PC-3 (cell line): ENCODE data around the gene GKN1. TPM values are rescaled to one million over a fixed set of nuclear protein-coding genes. Genes with fewer than 3 reads are reported as not detected.
A peak's percentile ranks its signal among the peaks of the same experiment; 100 is the strongest.

ENCODE experiments used
- ATAC-seq: fragments of 200-7000 bp; cut with Tn5 transposase; 2 replicates; pipeline ENCODE4 v1.9.1; 2020; ENCODE audit warnings: mild to moderate bottlenecking, moderate library complexity
- BruUV-seq: library from RNA; stranded (reverse); fragments of 400-500 nt; replicated peaks from 2 replicates; lab custom pipeline; 2021; lab: Mats Ljungman, UMichigan
- CTCF ChIA-PET: fragments of 300-600 bp; sonication (Branson Sonifier 250); formaldehyde crosslinking; loops from one replicate; lab custom pipeline; 2022; ENCODE audit warnings: antibody characterized with exemption; lab: Charles Lee
- POLR2A ChIA-PET: fragments of 300-600 bp; sonication (Branson Sonifier 250); formaldehyde crosslinking; loops from one replicate; lab custom pipeline; 2022; ENCODE audit warnings: antibody characterized with exemption; ENCODE audit not compliant: unreplicated experiment; lab: Charles Lee
- DNase-seq: peaks from one replicate; pipeline ENCODE4 v3.0.0-alpha.2; 2015
- H2AFZ ChIP-seq: fragments of 300-600 bp; sonication (generic); 2 replicates; pipeline ENCODE4 v1.6.0; 2016; ENCODE audit warnings: antibody characterized with exemption, low read length
- H3F3A ChIP-seq: fragments of 300-600 bp; sonication (generic); one replicate; pipeline ENCODE4 v1.6.0; 2017; ENCODE audit warnings: antibody characterized with exemption, low read length, control low read depth, mild to moderate bottlenecking; ENCODE audit not compliant: unreplicated experiment
- H3K27ac ChIP-seq: fragments of 300-600 bp; sonication (generic); 2 replicates; pipeline ENCODE4 v1.5.1; 2016; ENCODE audit warnings: mild to moderate bottlenecking, low read length
- H3K27me3 ChIP-seq: fragments of 300-600 bp; sonication (generic); 2 replicates; pipeline ENCODE4 v1.6.1; 2016; ENCODE audit warnings: low read length, mixed read lengths
- H3K36me3 ChIP-seq: fragments of 300-600 bp; sonication (generic); 2 replicates; pipeline ENCODE4 v1.6.1; 2016; ENCODE audit warnings: low read depth, mixed run types, low read length, mixed read lengths
- H3K4me1 ChIP-seq: fragments of 300-600 bp; sonication (generic); 2 replicates; pipeline ENCODE4 v1.5.1; 2016; ENCODE audit warnings: low read length; ENCODE audit not compliant: insufficient read depth
- H3K4me2 ChIP-seq: fragments of 300-600 bp; sonication (generic); 2 replicates; pipeline ENCODE4 v1.6.0; 2016; ENCODE audit warnings: low read length
- H3K4me3 ChIP-seq: fragments of 300-600 bp; sonication (generic); 2 replicates; pipeline ENCODE4 v1.5.1; 2016; ENCODE audit warnings: mild to moderate bottlenecking, low read length, mixed read lengths
- H3K79me2 ChIP-seq: fragments of 300-600 bp; sonication (generic); 2 replicates; pipeline ENCODE4 v1.6.1; 2017; ENCODE audit warnings: low read length, mixed read lengths
- H3K9ac ChIP-seq: fragments of 300-600 bp; sonication (generic); 2 replicates; pipeline ENCODE4 v1.6.0; 2016; ENCODE audit warnings: mild to moderate bottlenecking, low read length
- H3K9me2 ChIP-seq: fragments of 300-600 bp; sonication (generic); replicated peaks from 2 replicates; pipeline ENCODE4 v1.6.1; 2016; ENCODE audit warnings: mixed run types, low read length, mixed read lengths
- H3K9me3 ChIP-seq: fragments of 300-600 bp; sonication (generic); 2 replicates; pipeline ENCODE4 v1.6.1; 2016; ENCODE audit warnings: low read length, mixed read lengths
- H4K20me1 ChIP-seq: fragments of 300-600 bp; sonication (generic); 2 replicates; pipeline ENCODE4 v1.6.1; 2016; ENCODE audit warnings: low read length, mixed read lengths
- EZH2 ChIP-seq: fragments of 300-600 bp; sonication (generic); IDR thresholded peaks from one replicate; pipeline ENCODE4 v1.6.1; 2017; ENCODE audit warnings: antibody characterized with exemption, mild to moderate bottlenecking, low read length; ENCODE audit not compliant: unreplicated experiment
- EZH2phosphoT487 ChIP-seq: fragments of 300-600 bp; sonication (generic); IDR thresholded peaks from 2 replicates; pipeline ENCODE4 v1.6.1; 2018; ENCODE audit warnings: mild to moderate bottlenecking, antibody characterized with exemption, low read length, borderline replicate concordance
- intact Hi-C: fragments of 100-400 bp; cut with micrococcal nuclease; formaldehyde crosslinking; loops from 2 replicates; pipeline ENCODE4 v1.9.0; 2023
- total RNA-seq: library from RNA; depleted of rRNA; stranded (reverse); fragments of >200 nt; gene quantifications from 2 replicates; pipeline ENCODE4 v1.2.3, GENCODE V29; 2014
- TF ChIP-seq, protein P1 (sequence below): fragments of 300-600 bp; sonication (generic); conservative IDR thresholded peaks from 2 replicates; pipeline ENCODE4 v1.5.1; 2017; ENCODE audit warnings: antibody characterized with exemption, low read depth, mild to moderate bottlenecking, low read length

Gene GKN1
- total RNA-seq, 1 experiment from 2014 or later = not detected

GRCh38 chr2:68994864-68995263, 20.4 kb downstream of the GKN1 start:
- no peak for TF ChIP-seq EZH2phosphoT487
- TF ChIP-seq, protein P1, sequence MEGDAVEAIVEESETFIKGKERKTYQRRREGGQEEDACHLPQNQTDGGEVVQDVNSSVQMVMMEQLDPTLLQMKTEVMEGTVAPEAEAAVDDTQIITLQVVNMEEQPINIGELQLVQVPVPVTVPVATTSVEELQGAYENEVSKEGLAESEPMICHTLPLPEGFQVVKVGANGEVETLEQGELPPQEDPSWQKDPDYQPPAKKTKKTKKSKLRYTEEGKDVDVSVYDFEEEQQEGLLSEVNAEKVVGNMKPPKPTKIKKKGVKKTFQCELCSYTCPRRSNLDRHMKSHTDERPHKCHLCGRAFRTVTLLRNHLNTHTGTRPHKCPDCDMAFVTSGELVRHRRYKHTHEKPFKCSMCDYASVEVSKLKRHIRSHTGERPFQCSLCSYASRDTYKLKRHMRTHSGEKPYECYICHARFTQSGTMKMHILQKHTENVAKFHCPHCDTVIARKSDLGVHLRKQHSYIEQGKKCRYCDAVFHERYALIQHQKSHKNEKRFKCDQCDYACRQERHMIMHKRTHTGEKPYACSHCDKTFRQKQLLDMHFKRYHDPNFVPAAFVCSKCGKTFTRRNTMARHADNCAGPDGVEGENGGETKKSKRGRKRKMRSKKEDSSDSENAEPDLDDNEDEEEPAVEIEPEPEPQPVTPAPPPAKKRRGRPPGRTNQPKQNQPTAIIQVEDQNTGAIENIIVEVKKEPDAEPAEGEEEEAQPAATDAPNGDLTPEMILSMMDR = no peak
- no peak for TF ChIP-seq EZH2
- Histone ChIP-seq H4K20me1 (no peaks in the 10 kb centered on the region), H3F3A (no peaks in the 10 kb centered on the region), H3K4me1 (peaks cover 26% of the 10 kb centered on the region; the same call in 1 of the 2 replicates), H3K36me3 (no peaks in the 10 kb centered on the region), H3K27me3 (no peaks in the 10 kb centered on the region), H3K27ac (no peak overlapping the region), H3K9me2 (no peaks in the 10 kb centered on the region), H2AFZ (no peak overlapping the region), H3K4me3 (no peak overlapping the region), H3K9me3 (no peaks in the 10 kb centered on the region), H3K4me2 (no peak overlapping the region; the same call in 1 of the 2 replicates), H3K79me2 (no peaks in the 10 kb centered on the region), H3K9ac (no peak overlapping the region)
- peak; percentile 92 for ATAC-seq
- no TSS peak for BruUV-seq
- ChIA-PET POLR2A (no interaction called here), CTCF (no interaction called here)
- intact Hi-C loops = no loop called here
- peak; percentile 91 for DNase-seq

- intact Hi-C loops = no loop called here
- H4K20me1 ChIP-seq = no peaks in the 10 kb centered on the region
- ChIA-PET POLR2A (no interaction called here), CTCF (no interaction called here)
- no peak overlapping the region for H3K9ac ChIP-seq
- ATAC-seq (no peak), DNase-seq (no peak)
- no peak overlapping the region for H3K4me3 ChIP-seq
- H3K27me3 ChIP-seq = no peaks in the 10 kb centered on the region
- no peaks in the 10 kb centered on the region for H3K36me3 ChIP-seq
- H3K27ac ChIP-seq = no peak overlapping the region
- no peaks in the 10 kb centered on the region for H3K9me2 ChIP-seq
- no peaks in the 10 kb centered on the region for H3F3A ChIP-seq
- H3K4me2 ChIP-seq = no peak overlapping the region
- TF ChIP-seq, protein P1 = no peak
- TF ChIP-seq EZH2phosphoT487 (no peak), EZH2 (no peak)
- H2AFZ ChIP-seq = no peak overlapping the region
- no TSS peak for BruUV-seq
- no peaks in the 10 kb centered on the region for H3K79me2 ChIP-seq
- H3K9me3 ChIP-seq = no peaks in the 10 kb centered on the region
- H3K4me1 ChIP-seq = peaks cover 26% of the 10 kb centered on the region; the same call in 1 of the 2 replicates
These were observed 21.5 kb downstream of the GKN1 start for GRCh38 chr2:68995916-68996315.

- H3K9me2 ChIP-seq = no peaks in the 10 kb centered on the region
- ChIA-PET POLR2A (no interaction called here), CTCF (no interaction called here)
- 0 out of 2 replicates have a peak, but pooled peaks cover 5% of the 10 kb centered on the region for H3K9me3 ChIP-seq
- intact Hi-C loops = no loop called here
- H3K27ac ChIP-seq = no peak overlapping the region
- no peaks in the 10 kb centered on the region for H3F3A ChIP-seq
- H3K36me3 ChIP-seq = no peaks in the 10 kb centered on the region
- no peak overlapping the region for H2AFZ ChIP-seq
- no peaks in the 10 kb centered on the region for H4K20me1 ChIP-seq
- DNase-seq (no peak), ATAC-seq (no peak)
- no TSS peak for BruUV-seq
- H3K4me1 ChIP-seq = peaks cover 26% of the 10 kb centered on the region; the same call in 1 of the 2 replicates
- TF ChIP-seq EZH2 = no peak
- no peak for TF ChIP-seq EZH2phosphoT487
- no peak overlapping the region for H3K4me2 ChIP-seq
- no peak overlapping the region for H3K9ac ChIP-seq
- H3K79me2 ChIP-seq = no peaks in the 10 kb centered on the region
- no peaks in the 10 kb centered on the region for H3K27me3 ChIP-seq
- H3K4me3 ChIP-seq = no peak overlapping the region
These were observed 23.0 kb downstream of the GKN1 start for GRCh38 chr2:68997401-68997800.
